ENCODE data around the gene GLIS1.

The GLIS1 gene

DNA sequence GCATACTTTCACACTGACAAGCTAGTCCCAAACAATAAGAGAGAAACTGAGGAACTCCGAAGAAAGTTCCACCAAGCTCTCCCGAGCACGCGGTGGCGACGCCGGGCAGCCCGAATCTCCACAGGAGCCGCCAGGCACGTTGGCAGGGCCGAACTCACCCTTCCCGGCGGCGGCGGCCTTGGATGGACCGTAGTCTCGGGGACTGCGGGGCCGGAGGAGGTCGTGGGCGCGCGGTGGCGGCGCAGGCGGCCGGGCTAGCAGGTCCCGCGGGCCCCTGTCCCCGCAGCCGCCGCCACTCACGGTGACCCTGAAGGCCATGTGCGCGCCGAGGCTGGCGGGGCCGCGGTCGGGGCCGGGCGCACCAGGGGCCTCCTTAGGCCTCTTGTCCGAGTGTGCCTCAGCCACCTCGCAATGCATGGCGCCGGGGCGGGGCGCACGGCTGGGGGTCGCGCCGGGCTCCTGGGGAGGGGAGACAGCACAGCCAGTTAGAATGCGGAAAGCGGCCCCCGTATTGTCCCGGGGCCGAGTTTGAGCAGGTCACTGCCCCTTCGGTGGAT is 1.2 kb downstream of the GLIS1 start:
- DNase-seq: peak in 1 of 3 donors; percentile 22
- Histone ChIP-seq H3K27ac (ENCODE audit: insufficient read depth in 1 of 2, low read depth in 1 of 2, low read length in 2 of 2, poor library complexity in 1 of 2, severe bottlenecking in 2 of 2) (no peak overlapping the region), H3K9me3 (ENCODE audit: control extremely low read depth in 1 of 5, control insufficient read depth in 4 of 5, insufficient read depth in 2 of 5, low read depth in 1 of 5, low read length in 4 of 5) (peaks cover 0 to 2% (median 1%) of the 10 kb centered on the region in 5 experiments), H3K4me1 (ENCODE audit: control extremely low read depth in 1 of 4, control insufficient read depth in 4 of 4, insufficient read depth in 4 of 4, low read length in 3 of 4) (peaks cover 0 to 24% (median 20%) of the 10 kb centered on the region in 4 experiments), H3K36me3 (ENCODE audit: control insufficient read depth in 4 of 4, insufficient read depth in 4 of 4, low read length in 3 of 4) (no peaks in the 10 kb centered on the region), H3K27me3 (replicated peaks in 2 of 5; ENCODE audit: control insufficient read depth in 4 of 5, insufficient read depth in 5 of 5, low read length in 4 of 5) (peaks cover 10 to 77% (median 51%) of the 10 kb centered on the region in 5 experiments), H3K4me3 (ENCODE audit: control insufficient read depth in 1 of 7, extremely low read depth in 1 of 7, insufficient read depth in 4 of 7, low read depth in 2 of 7, low read length in 6 of 7) (peak overlapping the region; percentile 9 to 78 (median 56))
- ChIA-PET POLR2A (no interaction called here), CTCF (interaction anchor here (0.9 kb wide), 2 partner anchors 10 to 16 kb away, joined by 3 to 4 read pairs; no protein-coding TSS in a partner anchor)
- WGBS (ENCODE audit: insufficient coverage): 2% methylated on average over 47 of the region's 58 CpGs

DNA sequence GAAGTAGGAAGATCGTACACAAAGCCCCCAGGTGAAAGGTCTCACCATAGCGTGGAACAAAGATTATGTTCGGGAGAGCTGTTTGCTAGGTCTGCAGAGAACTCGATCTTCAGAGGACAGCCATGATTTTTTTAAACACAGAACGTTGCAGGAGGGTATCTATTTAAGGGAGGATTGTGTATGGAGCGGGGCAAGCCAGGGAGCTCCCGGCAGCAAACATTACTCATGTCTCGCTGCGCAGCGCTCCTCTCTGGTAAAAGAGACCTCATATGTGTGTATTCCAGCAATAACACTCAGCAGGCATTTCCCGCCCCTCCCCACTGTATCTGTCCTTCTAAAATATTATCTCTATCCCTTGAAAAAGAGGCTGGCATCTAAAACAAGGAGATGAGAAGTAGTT is 2.7 kb downstream of the GLIS1 start:
- no peak overlapping the region for H3K27ac ChIP-seq (ENCODE audit: insufficient read depth in 1 of 2, low read depth in 1 of 2, low read length in 2 of 2, poor library complexity in 1 of 2, severe bottlenecking in 2 of 2)
- H3K27me3 ChIP-seq (replicated peaks in 2 of 5; ENCODE audit: control insufficient read depth in 4 of 5, insufficient read depth in 5 of 5, low read length in 4 of 5): peaks cover 8 to 75% (median 56%) of the 10 kb centered on the region in 5 experiments
- DNase-seq: no peak
- peaks cover 0 to 24% (median 20%) of the 10 kb centered on the region in 4 experiments for H3K4me1 ChIP-seq (ENCODE audit: control extremely low read depth in 1 of 4, control insufficient read depth in 4 of 4, insufficient read depth in 4 of 4, low read length in 3 of 4)
- no peaks in the 10 kb centered on the region for H3K36me3 ChIP-seq (ENCODE audit: control insufficient read depth in 4 of 4, insufficient read depth in 4 of 4, low read length in 3 of 4)
- CTCF ChIA-PET: interaction anchor here (1.4 kb wide), 1 partner anchor 20 kb away, joined by 3 read pairs; no protein-coding TSS in a partner anchor
- H3K4me3 ChIP-seq (ENCODE audit: control insufficient read depth in 1 of 7, extremely low read depth in 1 of 7, insufficient read depth in 4 of 7, low read depth in 2 of 7, low read length in 6 of 7): no peak overlapping the region
- WGBS (ENCODE audit: insufficient coverage): 92% methylated on average over 9 of the region's 11 CpGs
- POLR2A ChIA-PET: no interaction called here
- no peaks in the 10 kb centered on the region for H3K9me3 ChIP-seq (ENCODE audit: control extremely low read depth in 1 of 5, control insufficient read depth in 4 of 5, insufficient read depth in 2 of 5, low read depth in 1 of 5, low read length in 4 of 5)

DNA sequence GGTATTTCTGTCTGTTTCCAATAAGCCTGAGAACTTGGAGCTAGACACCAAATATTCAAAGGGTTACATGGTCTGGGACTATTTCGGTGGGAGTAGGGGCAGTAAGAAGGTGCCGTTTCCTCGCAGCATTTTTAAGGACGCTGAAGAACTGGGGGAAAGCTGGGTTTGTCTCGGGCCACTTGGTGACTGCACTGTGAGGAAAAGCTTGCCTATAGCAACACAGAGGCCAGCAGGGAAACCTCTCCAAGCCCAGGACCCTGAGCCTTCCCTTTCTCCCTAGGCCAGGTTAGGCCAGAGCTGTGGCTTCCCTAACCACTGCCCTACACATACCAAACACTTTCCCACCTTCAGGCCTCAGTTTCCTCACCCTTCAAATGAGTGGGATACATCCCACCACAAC is 3.3 kb downstream of the GLIS1 start:
- Histone ChIP-seq H3K27ac (ENCODE audit: insufficient read depth in 1 of 2, low read depth in 1 of 2, low read length in 2 of 2, poor library complexity in 1 of 2, severe bottlenecking in 2 of 2) (no peak overlapping the region), H3K27me3 (replicated peaks in 2 of 5; ENCODE audit: control insufficient read depth in 4 of 5, insufficient read depth in 5 of 5, low read length in 4 of 5) (peaks cover 8 to 80% (median 56%) of the 10 kb centered on the region in 5 experiments), H3K4me1 (ENCODE audit: control extremely low read depth in 1 of 4, control insufficient read depth in 4 of 4, insufficient read depth in 4 of 4, low read length in 3 of 4) (peaks cover 0 to 24% (median 20%) of the 10 kb centered on the region in 4 experiments), H3K36me3 (ENCODE audit: control insufficient read depth in 4 of 4, insufficient read depth in 4 of 4, low read length in 3 of 4) (no peaks in the 10 kb centered on the region), H3K9me3 (ENCODE audit: control extremely low read depth in 1 of 5, control insufficient read depth in 4 of 5, insufficient read depth in 2 of 5, low read depth in 1 of 5, low read length in 4 of 5) (no peaks in the 10 kb centered on the region), H3K4me3 (ENCODE audit: control insufficient read depth in 1 of 7, extremely low read depth in 1 of 7, insufficient read depth in 4 of 7, low read depth in 2 of 7, low read length in 6 of 7) (no peak overlapping the region)
- DNase-seq: no peak
- 96% methylated on average over 5 of the region's 5 CpGs for WGBS (ENCODE audit: insufficient coverage)
- POLR2A ChIA-PET: no interaction called here
- CTCF ChIA-PET: interaction anchor here (1.4 kb wide), 1 partner anchor 20 kb away, joined by 3 read pairs; no protein-coding TSS in a partner anchor

DNA sequence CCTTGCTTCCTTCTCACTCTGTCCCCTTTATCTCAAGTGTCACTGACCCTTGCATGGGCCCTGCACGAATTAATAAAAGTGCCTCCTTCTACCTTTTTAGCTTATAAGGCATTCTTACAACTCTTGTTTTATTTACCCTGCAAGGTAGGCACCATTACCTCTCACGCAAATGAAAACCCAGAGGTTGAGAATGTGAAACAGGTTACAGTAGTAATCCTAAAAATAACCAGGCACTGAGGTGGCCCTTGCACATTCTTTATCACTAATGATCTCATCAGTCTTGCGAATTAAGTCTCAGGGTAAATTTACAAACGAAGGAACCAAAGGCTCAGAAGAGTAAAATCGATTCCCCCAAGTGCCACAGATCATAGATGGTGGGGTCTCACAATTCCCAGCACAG is 3.7 kb downstream of the GLIS1 start:
- no peaks in the 10 kb centered on the region for H3K36me3 ChIP-seq (ENCODE audit: control insufficient read depth in 4 of 4, insufficient read depth in 4 of 4, low read length in 3 of 4)
- WGBS (ENCODE audit: insufficient coverage): 90% methylated on average over 1 of the region's 5 CpGs
- H3K9me3 ChIP-seq (ENCODE audit: control extremely low read depth in 1 of 5, control insufficient read depth in 4 of 5, insufficient read depth in 2 of 5, low read depth in 1 of 5, low read length in 4 of 5): no peaks in the 10 kb centered on the region
- H3K27ac ChIP-seq (ENCODE audit: insufficient read depth in 1 of 2, low read depth in 1 of 2, low read length in 2 of 2, poor library complexity in 1 of 2, severe bottlenecking in 2 of 2): no peak overlapping the region
- ChIA-PET CTCF (interaction anchor here (1.4 kb wide), 1 partner anchor 19 kb away, joined by 3 read pairs; no protein-coding TSS in a partner anchor), POLR2A (no interaction called here)
- no peak for DNase-seq
- no peak overlapping the region for H3K4me3 ChIP-seq (ENCODE audit: control insufficient read depth in 1 of 7, extremely low read depth in 1 of 7, insufficient read depth in 4 of 7, low read depth in 2 of 7, low read length in 6 of 7)
- peaks cover 0 to 24% (median 20%) of the 10 kb centered on the region in 4 experiments for H3K4me1 ChIP-seq (ENCODE audit: control extremely low read depth in 1 of 4, control insufficient read depth in 4 of 4, insufficient read depth in 4 of 4, low read length in 3 of 4)
- peaks cover 8 to 76% (median 54%) of the 10 kb centered on the region in 5 experiments for H3K27me3 ChIP-seq (replicated peaks in 2 of 5; ENCODE audit: control insufficient read depth in 4 of 5, insufficient read depth in 5 of 5, low read length in 4 of 5)

DNA sequence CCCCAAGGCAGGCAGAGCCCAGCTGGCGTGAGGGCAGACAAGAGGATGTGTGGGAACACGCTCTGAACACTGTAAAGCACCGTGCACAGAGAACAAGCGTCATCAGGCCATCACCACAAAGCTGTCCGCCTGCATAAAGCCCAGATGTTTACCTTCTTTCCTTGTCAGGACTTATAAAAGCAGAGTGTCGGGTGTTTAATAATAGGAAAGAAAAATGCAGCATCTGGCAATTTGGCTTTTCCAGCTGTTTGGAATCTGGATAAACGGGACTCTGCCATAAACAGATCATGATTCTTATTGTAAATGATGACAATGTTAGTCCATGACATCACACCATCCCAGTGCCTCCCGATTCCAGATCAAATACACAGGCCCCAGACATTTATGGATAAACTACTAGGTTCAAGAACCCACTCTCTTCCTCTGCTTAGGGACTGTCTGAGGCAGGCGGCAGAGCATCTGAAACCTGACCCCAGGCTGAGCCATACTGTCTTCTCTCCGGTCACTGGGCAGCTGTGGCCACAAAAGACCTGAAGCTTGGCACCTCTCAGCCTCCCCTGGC is 4.2 kb downstream of the GLIS1 start:
- H3K9me3 ChIP-seq (ENCODE audit: control extremely low read depth in 1 of 5, control insufficient read depth in 4 of 5, insufficient read depth in 2 of 5, low read depth in 1 of 5, low read length in 4 of 5): no peaks in the 10 kb centered on the region
- H3K4me1 ChIP-seq (ENCODE audit: control extremely low read depth in 1 of 4, control insufficient read depth in 4 of 4, insufficient read depth in 4 of 4, low read length in 3 of 4): peaks cover 0 to 21% (median 20%) of the 10 kb centered on the region in 4 experiments
- no peak for DNase-seq
- 91% methylated on average over 8 of the region's 10 CpGs for WGBS (ENCODE audit: insufficient coverage)
- no peak overlapping the region for H3K27ac ChIP-seq (ENCODE audit: insufficient read depth in 1 of 2, low read depth in 1 of 2, low read length in 2 of 2, poor library complexity in 1 of 2, severe bottlenecking in 2 of 2)
- peaks cover 8 to 71% (median 50%) of the 10 kb centered on the region in 5 experiments for H3K27me3 ChIP-seq (replicated peaks in 2 of 5; ENCODE audit: control insufficient read depth in 4 of 5, insufficient read depth in 5 of 5, low read length in 4 of 5)
- ChIA-PET POLR2A (no interaction called here), CTCF (interaction anchor here (1.4 kb wide), 1 partner anchor 19 kb away, joined by 3 read pairs; no protein-coding TSS in a partner anchor)
- H3K36me3 ChIP-seq (ENCODE audit: control insufficient read depth in 4 of 4, insufficient read depth in 4 of 4, low read length in 3 of 4): no peaks in the 10 kb centered on the region
- no peak overlapping the region for H3K4me3 ChIP-seq (ENCODE audit: control insufficient read depth in 1 of 7, extremely low read depth in 1 of 7, insufficient read depth in 4 of 7, low read depth in 2 of 7, low read length in 6 of 7)

DNA sequence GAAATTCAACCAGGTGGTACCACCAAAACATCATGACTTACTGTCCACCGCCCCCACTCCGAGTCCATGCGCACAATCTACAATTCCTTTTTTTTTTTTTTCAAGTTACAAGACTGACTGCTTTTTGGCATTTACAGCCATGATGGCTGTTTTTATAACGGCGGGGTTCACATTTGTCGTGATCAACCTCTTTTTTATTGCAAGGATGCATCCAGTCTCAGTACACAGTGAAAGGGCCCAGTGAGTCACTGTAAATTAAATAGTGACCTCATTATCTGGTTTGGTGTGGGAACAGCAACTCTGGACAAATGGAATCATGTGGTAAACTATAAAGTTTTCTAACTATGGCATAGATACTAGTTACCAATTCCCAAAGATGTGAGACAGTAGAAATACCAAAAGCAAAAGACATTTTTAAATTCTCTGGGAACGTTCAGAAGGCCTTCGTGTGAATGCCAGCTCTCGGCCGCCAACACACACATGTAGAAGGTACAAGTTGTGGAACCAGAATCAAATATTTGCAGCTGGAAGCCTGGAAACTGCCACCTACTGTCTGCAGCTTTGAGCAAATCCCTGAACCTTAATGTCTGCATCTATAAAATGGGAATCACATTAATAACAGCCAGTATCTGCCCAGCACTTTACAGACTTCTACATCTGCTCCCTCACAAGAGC is 4.9 kb downstream of the GLIS1 start:
- peaks cover 8 to 66% (median 46%) of the 10 kb centered on the region in 5 experiments for H3K27me3 ChIP-seq (replicated peaks in 2 of 5; ENCODE audit: control insufficient read depth in 4 of 5, insufficient read depth in 5 of 5, low read length in 4 of 5)
- CTCF ChIA-PET: no interaction called here

More for the DNA sequence above, 4.9 kb downstream of the GLIS1 start:
- 91% methylated on average over 9 of the region's 10 CpGs for WGBS (ENCODE audit: insufficient coverage)
- Histone ChIP-seq H3K4me1 (ENCODE audit: control extremely low read depth in 1 of 4, control insufficient read depth in 4 of 4, insufficient read depth in 4 of 4, low read length in 3 of 4) (peaks cover 0 to 16% (median 15%) of the 10 kb centered on the region in 4 experiments), H3K36me3 (ENCODE audit: control insufficient read depth in 4 of 4, insufficient read depth in 4 of 4, low read length in 3 of 4) (no peaks in the 10 kb centered on the region), H3K9me3 (ENCODE audit: control extremely low read depth in 1 of 5, control insufficient read depth in 4 of 5, insufficient read depth in 2 of 5, low read depth in 1 of 5, low read length in 4 of 5) (no peaks in the 10 kb centered on the region), H3K27ac (ENCODE audit: insufficient read depth in 1 of 2, low read depth in 1 of 2, low read length in 2 of 2, poor library complexity in 1 of 2, severe bottlenecking in 2 of 2) (no peak overlapping the region), H3K4me3 (ENCODE audit: control insufficient read depth in 1 of 7, extremely low read depth in 1 of 7, insufficient read depth in 4 of 7, low read depth in 2 of 7, low read length in 6 of 7) (no peak overlapping the region)
- no peak for DNase-seq
- POLR2A ChIA-PET: no interaction called here

All from common myeloid progenitor, CD34-positive (primary cell).